Heart right ventricle (tissue), 16 donors: ENCODE results near the gene ZNF827. TPM values are rescaled to one million over a fixed set of nuclear protein-coding genes. Genes with fewer than 3 reads are reported as not detected.
A peak's percentile ranks its signal among the peaks of the same experiment; 100 is the strongest.

Experiments used
- ATAC-seq, 8 donors: fragments of 200-7000 bp; cut with Tn5 transposase; one replicate each; pipeline ENCODE4 v1.9.1; 2020; ENCODE audit warnings: mild to moderate bottlenecking in 8 of 8, moderate library complexity in 8 of 8, moderate number of reproducible peaks in 1 of 8
- DNase-seq, 2 donors: peaks; one replicate each; pipeline ENCODE4 v3.0.0-alpha.2; 2020
- H3K27ac ChIP-seq, 10 donors: fragments of 200-600 bp; sonication (generic) in 2 of 10; one replicate each; pipeline versions ENCODE4 v1.5.0 to v1.8.0; 2020 to 2022; ENCODE audit warnings: mild to moderate bottlenecking in 3 of 10
- H3K27me3 ChIP-seq, 7 donors: fragments of 200-600 bp; one replicate each; pipeline ENCODE4 v1.8.0; 2021 to 2022; ENCODE audit warnings: mild to moderate bottlenecking in 2 of 7
- H3K36me3 ChIP-seq, 9 donors: fragments of 200-600 bp; sonication (generic) in 1 of 9; one replicate each; pipeline versions ENCODE4 v1.5.0 to v1.8.0; 2020 to 2022; ENCODE audit warnings: mild to moderate bottlenecking in 2 of 9
- H3K4me1 ChIP-seq, 9 donors: fragments of 200-600 bp; sonication (generic) in 1 of 9; one replicate each; pipeline versions ENCODE4 v1.5.0 to v1.8.0; 2020 to 2022; ENCODE audit warnings: mild to moderate bottlenecking in 4 of 9
- H3K4me3 ChIP-seq, 10 donors: fragments of 200-600 bp; sonication (generic) in 2 of 10; one replicate each; pipeline versions ENCODE4 v1.5.0 to v1.8.0; 2020 to 2022; ENCODE audit warnings: mild to moderate bottlenecking in 7 of 10, moderate library complexity in 2 of 10
- H3K9me3 ChIP-seq, 11 donors: fragments of 200-600 bp in 10 of 11; sonication (generic) in 2 of 11; one replicate each; pipeline versions ENCODE4 v1.5.0 to v1.8.0; 2013 to 2022; ENCODE audit warnings: mild to moderate bottlenecking in 2 of 11, control low read depth in 1 of 11, moderate library complexity in 1 of 11
- WGBS, 2 donors: extraction: QIAGEN DNeasy Blood & Tissue Kit; methylation state at CpG; one replicate each; pipeline ENCODE4 v1.1.7; 2013; ENCODE audit warnings: inconsistent platforms in 1 of 2; 5-methylcytosine and 5-hydroxymethylcytosine counted together
- intact Hi-C, 10 donors: fragments of 100-400 bp; cut with DNase I; formaldehyde crosslinking; loops; one replicate each; pipeline versions ENCODE4 v1.11.1 to v1.14.2; 2022
- polyA plus RNA-seq, 2 donors: library from polyadenylated mRNA; stranded (reverse); fragments of 200-250 nt; gene quantifications; one replicate each; pipeline ENCODE4 v1.2.3, GENCODE V29; 2013
- total RNA-seq, 10 donors: library from RNA; stranded (reverse); fragmentation: NEBNext Ultra II Directional in 3 of 10; extraction: Animal tissue kit (Norgen Biotek cat#: 25700) in 3 of 10; gene quantifications; one replicate each; pipeline versions ENCODE4 v1.2.1 to v1.2.4, GENCODE V29; 2021 to 2023
- TF ChIP-seq, protein P1 (sequence below), 9 donors: fragments of 200-600 bp; sonication (generic) in 2 of 9; IDR thresholded peaks; one replicate each; pipeline versions ENCODE4 v1.5.0 to v1.8.0; 2021 to 2022; ENCODE audit warnings: antibody characterized with exemption in 9 of 9, mild to moderate bottlenecking in 5 of 9, moderate library complexity in 1 of 9
- donor health status: Arrhythmogenic right ventricular cardiomyopathy.
- donor health status: ischemic (EF 13 %, LVEDD 7.1; RV severe dilation, severe dysfunction).
- donor health status: healthy with polysubstance abuse.
- donor health status: DM: no; HTN: yes; CAD: no.
- donor health status: DM: no; HTN: no; CAD: no.
- donor health status: ischemic (EF 25% LVEDD 6.9; RV normal size, moderate dysfunction).
- donor health status: ischemic (EF 25% LVEDD 5.7; RV mildly dilated, moderate dysfunction).
- donor health status: healthy.
- donor health status: DM: yes; HTN: yes; CAD: no.
- donor health status: Ischemic cardiomyopathy.
- donor health status: ischemic (EF 35%, LVEDD 5.7; RV mildly dilated, moderate dysfunction).
- donor health status: nonischemic (EF 11% LVEDD 7.7; RV severe dilation, severe dysfunction).
- donor health status: DM: yes; HTN: yes; CAD: no.
- donor health status: PGD.
- donor health status: ischemic (EF 29% LVEDD 5.4; RV normal size, mild dysfunction).
- donor health status: nonischemic (EF 23%, LVEDD 6.1; RV moderate dilation, normal function).

The ZNF827 gene
- total and polyA plus RNA-seq, 12 donors, result 3.8 to 33.9 (median 19.3) TPM

- H3K36me3 ChIP-seq, result no peaks in the 10 kb centered on the region
- peaks cover 5 to 52% (median 33%) of the 10 kb centered on the region in 9 donors for H3K4me1 ChIP-seq
- TF ChIP-seq, protein P1, sequence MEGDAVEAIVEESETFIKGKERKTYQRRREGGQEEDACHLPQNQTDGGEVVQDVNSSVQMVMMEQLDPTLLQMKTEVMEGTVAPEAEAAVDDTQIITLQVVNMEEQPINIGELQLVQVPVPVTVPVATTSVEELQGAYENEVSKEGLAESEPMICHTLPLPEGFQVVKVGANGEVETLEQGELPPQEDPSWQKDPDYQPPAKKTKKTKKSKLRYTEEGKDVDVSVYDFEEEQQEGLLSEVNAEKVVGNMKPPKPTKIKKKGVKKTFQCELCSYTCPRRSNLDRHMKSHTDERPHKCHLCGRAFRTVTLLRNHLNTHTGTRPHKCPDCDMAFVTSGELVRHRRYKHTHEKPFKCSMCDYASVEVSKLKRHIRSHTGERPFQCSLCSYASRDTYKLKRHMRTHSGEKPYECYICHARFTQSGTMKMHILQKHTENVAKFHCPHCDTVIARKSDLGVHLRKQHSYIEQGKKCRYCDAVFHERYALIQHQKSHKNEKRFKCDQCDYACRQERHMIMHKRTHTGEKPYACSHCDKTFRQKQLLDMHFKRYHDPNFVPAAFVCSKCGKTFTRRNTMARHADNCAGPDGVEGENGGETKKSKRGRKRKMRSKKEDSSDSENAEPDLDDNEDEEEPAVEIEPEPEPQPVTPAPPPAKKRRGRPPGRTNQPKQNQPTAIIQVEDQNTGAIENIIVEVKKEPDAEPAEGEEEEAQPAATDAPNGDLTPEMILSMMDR (IDR thresholded peaks at IDR 0.05), result no peak
- intact Hi-C loops, result no loop called here
- no peak for ATAC-seq
- H3K4me3 ChIP-seq, result no peak overlapping the region
- no peak overlapping the region for H3K27ac ChIP-seq
- H3K9me3 ChIP-seq, result no peaks in the 10 kb centered on the region
- WGBS, 2 donors, result 97 to 98% methylated on average over 2 of the region's 2 CpGs
- DNase-seq, result no peak
- H3K27me3 ChIP-seq, result no peaks in the 10 kb centered on the region
These were observed 26.2 kb downstream of the ZNF827 start for GRCh38 chr4:145912376-145912775.

- Histone ChIP-seq H3K4me1 (peaks cover 9 to 73% (median 37%) of the 10 kb centered on the region in 9 donors), H3K27ac (peak overlapping the region; percentile 45 to 91 (median 80)), H3K9me3 (no peaks in the 10 kb centered on the region), H3K27me3 (no peaks in the 10 kb centered on the region), H3K36me3 (no peaks in the 10 kb centered on the region), H3K4me3 (peak overlapping the region in 9 of 10 donors; percentile 30 to 58 (median 53))
- peak; percentile 18 to 77 (median 64) for ATAC-seq
- TF ChIP-seq, protein P1 (IDR thresholded peaks at IDR 0.05), result no peak
- 18 to 28% methylated on average over 12 of the region's 12 CpGs for WGBS, 2 donors
- peak in 1 of 2 donors; percentile 38 for DNase-seq
- intact Hi-C loops, result no loop called here
These were observed 28.9 kb downstream of the ZNF827 start for GRCh38 chr4:145909773-145910172.

- 35 to 43% methylated on average over 7 of the region's 7 CpGs for WGBS, 2 donors
- H3K27ac ChIP-seq, result peak overlapping the region; percentile 45 to 91 (median 80)
- peak; percentile 94 to 99 (median 98) for ATAC-seq
- DNase-seq, result peak; percentile 66 to 86
- TF ChIP-seq, protein P1 (IDR thresholded peaks at IDR 0.05), result peak in 2 of 9 donors; percentile 6 to 10
- peaks cover 9 to 68% (median 34%) of the 10 kb centered on the region in 9 donors for H3K4me1 ChIP-seq
- H3K36me3 ChIP-seq, result no peaks in the 10 kb centered on the region
- no peaks in the 10 kb centered on the region for H3K9me3 ChIP-seq
- intact Hi-C loops, result no loop called here
- H3K4me3 ChIP-seq, result peak overlapping the region in 9 of 10 donors; percentile 30 to 58 (median 53)
- no peaks in the 10 kb centered on the region for H3K27me3 ChIP-seq
These were observed 29.3 kb downstream of the ZNF827 start for GRCh38 chr4:145909281-145909715.

DNA sequence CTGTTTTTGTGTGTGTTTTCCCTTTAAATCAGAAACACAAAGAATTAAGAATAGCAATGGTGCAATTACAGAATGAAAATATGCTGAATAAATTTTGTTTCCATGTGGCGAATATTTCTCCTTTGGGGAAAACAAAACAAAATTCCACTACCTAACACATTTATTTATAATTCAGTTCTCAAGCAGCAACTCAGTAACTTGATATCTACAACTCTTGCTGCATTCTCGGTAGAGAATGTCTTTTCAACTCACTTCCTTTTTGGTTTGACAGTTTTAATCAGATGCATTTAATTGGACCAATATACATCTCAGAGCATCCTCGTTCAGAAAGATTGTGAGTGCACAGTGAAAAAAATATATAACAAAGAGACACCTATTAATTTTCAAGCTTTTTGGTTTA lies 30.8 kb downstream of the ZNF827 start:
- Histone ChIP-seq H3K27ac (peak overlapping the region in 4 of 10 donors; percentile 3 to 91 (median 34)), H3K4me1 (peaks cover 9 to 64% (median 34%) of the 10 kb centered on the region in 9 donors), H3K36me3 (no peaks in the 10 kb centered on the region), H3K9me3 (no peaks in the 10 kb centered on the region), H3K27me3 (no peaks in the 10 kb centered on the region), H3K4me3 (no peak overlapping the region)
- intact Hi-C loops, result no loop called here
- TF ChIP-seq, protein P1 (IDR thresholded peaks at IDR 0.05), result no peak
- no peak for DNase-seq
- ATAC-seq, result no peak
- 38% methylated on average over 3 of the region's 3 CpGs for WGBS, 2 donors
